HepG2 (cell line): ENCODE measurements around the gene CNTD1. TPM values are rescaled to one million over a fixed set of nuclear protein-coding genes. Genes with fewer than 3 reads are reported as not detected.

Source experiments
- ATF4 ChIP-seq, 2 experiments: fragments of 450-650 bp in 1 of 2; sonication (generic) in 1 of 2; formaldehyde crosslinking; IDR thresholded peaks; 2 replicates each; pipeline versions ENCODE4 v1.5.0 to v1.8.0; 2020 to 2022; ENCODE audit warnings: mild to moderate bottlenecking in 1 of 2, missing genetic modification reagents in 1 of 2
- BHLHE40 ChIP-seq: IDR thresholded peaks from 2 replicates; pipeline ENCODE4 v1.6.1; 2011; ENCODE audit warnings: low read length, improper control_type of control experiment
- CAMTA2 ChIP-seq: sonication (generic); formaldehyde crosslinking; IDR thresholded peaks from 2 replicates; pipeline ENCODE4 v1.4.0; 2020; ENCODE audit warnings: mild to moderate bottlenecking, missing genetic modification reagents, borderline replicate concordance
- KAT2B ChIP-seq: fragments of 150-350 bp; IDR thresholded peaks from 2 replicates; pipeline ENCODE4 v1.6.1; 2014; ENCODE audit warnings: low read depth, low read length, borderline replicate concordance
- NR2F6 ChIP-seq, 2 experiments: IDR thresholded peaks; 2 replicates each; pipeline ENCODE4 v1.6.1; 2016; ENCODE audit warnings: antibody characterized with exemption in 1 of 2, mild to moderate bottlenecking in 1 of 2
- ZNF274 ChIP-seq: sonication (generic); formaldehyde crosslinking; IDR thresholded peaks from 2 replicates; pipeline ENCODE4 v1.5.1; 2020; ENCODE audit warnings: mild to moderate bottlenecking, missing genetic modification reagents
- ZNF44 ChIP-seq: sonication (generic); formaldehyde crosslinking; IDR thresholded peaks from 2 replicates; pipeline ENCODE4 v1.5.1; 2020; ENCODE audit warnings: mild to moderate bottlenecking, missing genetic modification reagents
- ZNF468 ChIP-seq: sonication (generic); formaldehyde crosslinking; IDR thresholded peaks from 2 replicates; pipeline ENCODE4 v1.8.0; 2022; ENCODE audit warnings: mild to moderate bottlenecking, moderate library complexity, missing genetic modification reagents
- ZNF574 ChIP-seq: sonication (generic); formaldehyde crosslinking; IDR thresholded peaks from 2 replicates; pipeline ENCODE4 v1.4.0; 2020; ENCODE audit warnings: missing genetic modification reagents
- ZNF615 ChIP-seq: sonication (generic); formaldehyde crosslinking; IDR thresholded peaks from 2 replicates; pipeline ENCODE4 v1.5.0; 2020; ENCODE audit warnings: mild to moderate bottlenecking, missing genetic modification reagents, borderline replicate concordance
- ZNF713 ChIP-seq: sonication (generic); formaldehyde crosslinking; IDR thresholded peaks from 2 replicates; pipeline ENCODE4 v1.4.0; 2020; ENCODE audit warnings: mild to moderate bottlenecking, missing genetic modification reagents
- ZNF850 ChIP-seq: sonication (generic); formaldehyde crosslinking; conservative IDR thresholded peaks from 2 replicates; pipeline ENCODE4 v1.9.0; 2021; ENCODE audit warnings: mild to moderate bottlenecking, missing genetic modification reagents
- polyA plus RNA-seq, 8 experiments: library from polyadenylated mRNA; depleted of rRNA in 3 of 8; stranded (reverse) in 7 of 8; unstranded in 1 of 8; fragments of >200 nt; fragmentation: Illumina TruSeq in 4 of 8; extraction: Trizol in 4 of 8; gene quantifications; 2 replicates each; pipeline versions ENCODE4 v1.2.1 to v1.2.3, GENCODE V29; 2011 to 2016; ENCODE audit warnings: low read depth in 4 of 8, missing spikeins in 1 of 8, mixed read lengths in 1 of 8; ENCODE audit not compliant: insufficient read depth in 1 of 8
- total RNA-seq, 5 experiments: library from RNA; depleted of rRNA; stranded (reverse); fragments of >200 nt; fragmentation: Illumina TruSeq; extraction: Trizol; gene quantifications; 2 replicates each; pipeline ENCODE4 v1.2.3, GENCODE V29; 2016; ENCODE audit warnings: low read depth in 1 of 5
- TF ChIP-seq, protein P1 (sequence below): sonication (generic); formaldehyde crosslinking; IDR thresholded peaks from 2 replicates; pipeline ENCODE4 v1.4.0; 2020; ENCODE audit warnings: missing genetic modification reagents
- TF ChIP-seq, protein P2 (sequence below): sonication (generic); formaldehyde crosslinking; IDR thresholded peaks from 2 replicates; pipeline ENCODE4 v1.5.0; 2020; ENCODE audit warnings: mild to moderate bottlenecking, missing genetic modification reagents

Gene CNTD1
- total and polyA plus RNA-seq, 2 of the 13 experiments (the other 11 are each of a cell fraction or from before 2014, with no cell fraction given) = 0.11 to 0.15 TPM

DNA sequence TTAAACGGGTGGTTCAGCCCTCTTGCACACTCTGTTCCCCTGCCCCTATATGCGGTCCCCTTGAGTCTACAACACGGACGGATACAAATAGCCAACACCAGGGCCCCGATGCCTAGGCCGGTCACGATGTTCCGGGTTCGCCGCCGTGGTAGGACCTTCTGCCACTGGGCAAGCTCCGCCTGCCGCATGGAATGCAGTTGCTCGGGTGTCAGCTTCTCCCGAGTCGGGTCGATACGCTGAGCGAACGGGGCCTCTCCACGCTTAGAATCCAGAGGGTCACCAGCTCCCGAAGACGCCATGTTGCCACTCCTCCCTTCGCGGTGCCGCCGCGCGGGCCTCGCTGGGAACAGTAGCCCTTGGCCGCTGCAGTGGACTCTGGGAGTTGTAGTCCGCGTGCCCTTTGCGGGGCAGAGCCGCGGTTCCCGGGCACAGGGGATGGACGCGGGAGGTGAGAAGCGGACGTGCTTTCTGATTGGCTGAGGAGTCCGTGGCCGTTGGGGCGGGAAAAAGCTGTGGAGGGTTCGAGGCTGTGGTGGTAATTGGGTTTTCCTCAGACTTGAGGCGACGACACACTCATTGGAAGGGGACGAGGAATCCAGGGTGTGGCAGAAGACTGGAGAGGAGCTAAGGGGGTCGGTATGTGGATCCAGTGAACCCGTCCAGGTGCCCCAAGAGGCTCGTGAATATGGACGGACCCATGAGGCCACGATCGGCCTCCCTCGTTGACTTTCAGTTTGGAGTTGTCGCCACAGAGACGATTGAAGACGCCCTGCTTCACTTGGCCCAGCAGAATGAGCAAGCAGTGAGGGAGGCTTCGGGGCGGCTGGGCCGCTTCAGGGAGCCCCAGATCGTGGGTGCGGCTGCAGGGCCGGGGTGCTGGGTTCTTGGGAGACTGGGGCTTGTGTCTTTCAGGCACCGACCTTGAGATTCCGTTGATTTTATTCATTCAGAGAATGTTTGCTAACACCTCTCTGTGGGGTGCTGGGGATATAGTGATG lies at the start of gene CNTD1, which contains the start of gene COA3 (continued):
- TF ChIP-seq, protein P1, sequence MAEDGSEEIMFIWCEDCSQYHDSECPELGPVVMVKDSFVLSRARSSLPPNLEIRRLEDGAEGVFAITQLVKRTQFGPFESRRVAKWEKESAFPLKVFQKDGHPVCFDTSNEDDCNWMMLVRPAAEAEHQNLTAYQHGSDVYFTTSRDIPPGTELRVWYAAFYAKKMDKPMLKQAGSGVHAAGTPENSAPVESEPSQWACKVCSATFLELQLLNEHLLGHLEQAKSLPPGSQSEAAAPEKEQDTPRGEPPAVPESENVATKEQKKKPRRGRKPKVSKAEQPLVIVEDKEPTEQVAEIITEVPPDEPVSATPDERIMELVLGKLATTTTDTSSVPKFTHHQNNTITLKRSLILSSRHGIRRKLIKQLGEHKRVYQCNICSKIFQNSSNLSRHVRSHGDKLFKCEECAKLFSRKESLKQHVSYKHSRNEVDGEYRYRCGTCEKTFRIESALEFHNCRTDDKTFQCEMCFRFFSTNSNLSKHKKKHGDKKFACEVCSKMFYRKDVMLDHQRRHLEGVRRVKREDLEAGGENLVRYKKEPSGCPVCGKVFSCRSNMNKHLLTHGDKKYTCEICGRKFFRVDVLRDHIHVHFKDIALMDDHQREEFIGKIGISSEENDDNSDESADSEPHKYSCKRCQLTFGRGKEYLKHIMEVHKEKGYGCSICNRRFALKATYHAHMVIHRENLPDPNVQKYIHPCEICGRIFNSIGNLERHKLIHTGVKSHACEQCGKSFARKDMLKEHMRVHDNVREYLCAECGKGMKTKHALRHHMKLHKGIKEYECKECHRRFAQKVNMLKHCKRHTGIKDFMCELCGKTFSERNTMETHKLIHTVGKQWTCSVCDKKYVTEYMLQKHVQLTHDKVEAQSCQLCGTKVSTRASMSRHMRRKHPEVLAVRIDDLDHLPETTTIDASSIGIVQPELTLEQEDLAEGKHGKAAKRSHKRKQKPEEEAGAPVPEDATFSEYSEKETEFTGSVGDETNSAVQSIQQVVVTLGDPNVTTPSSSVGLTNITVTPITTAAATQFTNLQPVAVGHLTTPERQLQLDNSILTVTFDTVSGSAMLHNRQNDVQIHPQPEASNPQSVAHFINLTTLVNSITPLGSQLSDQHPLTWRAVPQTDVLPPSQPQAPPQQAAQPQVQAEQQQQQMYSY (CRISPR knock-in tag) = peak; percentile 53; the same call in 1 of the 2 replicates
- TF ChIP-seq ZNF713 = peak; percentile 95; the same call in 1 of the 2 replicates
- peak; percentile 23; the same call in 1 of the 2 replicates for TF ChIP-seq BHLHE40
- TF ChIP-seq, protein P2, sequence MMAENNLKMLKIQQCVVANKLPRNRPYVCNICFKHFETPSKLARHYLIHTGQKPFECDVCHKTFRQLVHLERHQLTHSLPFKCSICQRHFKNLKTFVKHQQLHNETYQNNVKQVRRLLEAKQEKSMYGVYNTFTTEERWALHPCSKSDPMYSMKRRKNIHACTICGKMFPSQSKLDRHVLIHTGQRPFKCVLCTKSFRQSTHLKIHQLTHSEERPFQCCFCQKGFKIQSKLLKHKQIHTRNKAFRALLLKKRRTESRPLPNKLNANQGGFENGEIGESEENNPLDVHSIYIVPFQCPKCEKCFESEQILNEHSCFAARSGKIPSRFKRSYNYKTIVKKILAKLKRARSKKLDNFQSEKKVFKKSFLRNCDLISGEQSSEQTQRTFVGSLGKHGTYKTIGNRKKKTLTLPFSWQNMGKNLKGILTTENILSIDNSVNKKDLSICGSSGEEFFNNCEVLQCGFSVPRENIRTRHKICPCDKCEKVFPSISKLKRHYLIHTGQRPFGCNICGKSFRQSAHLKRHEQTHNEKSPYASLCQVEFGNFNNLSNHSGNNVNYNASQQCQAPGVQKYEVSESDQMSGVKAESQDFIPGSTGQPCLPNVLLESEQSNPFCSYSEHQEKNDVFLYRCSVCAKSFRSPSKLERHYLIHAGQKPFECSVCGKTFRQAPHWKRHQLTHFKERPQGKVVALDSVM = peak; percentile 61
- TF ChIP-seq ZNF850 (CRISPR knock-in tag) = no peak; the same call in 1 of the 2 replicates
- no peak; the same call in 1 of the 2 replicates for TF ChIP-seq NR2F6 (IDR thresholded peaks at IDR 0.05)
- TF ChIP-seq NR2F6 (CRISPR knock-in tag; IDR thresholded peaks at IDR 0.05) = peak; percentile 69
- TF ChIP-seq ATF4 (CRISPR knock-in tag; IDR thresholded peaks at IDR 0.05) = peak in 1 of 2 experiments; percentile 89; a peak in 2 of 4 replicates
- peak; percentile 93; the same call in 1 of the 2 replicates for TF ChIP-seq ZNF44
- peak; percentile 62 for TF ChIP-seq CAMTA2 (CRISPR knock-in tag)
- peak; percentile 95 for TF ChIP-seq ZNF574 (CRISPR knock-in tag)
- peak; percentile 96 for TF ChIP-seq ZNF274
- no peak for TF ChIP-seq ZNF468 (CRISPR knock-in tag)
- TF ChIP-seq KAT2B = peak; percentile 17; the same call in 1 of the 2 replicates
- TF ChIP-seq ZNF615 (CRISPR knock-in tag) = no peak; the same call in 1 of the 2 replicates
